GM12874 (cell line): ENCODE results near the gene PAX2.
A peak's percentile ranks its signal among the peaks of the same experiment; 100 is the strongest.

Source experiments
- TF ChIP-seq, protein P1 (sequence below): IDR thresholded peaks from 2 replicates; pipeline ENCODE4 v1.5.1; 2011; ENCODE audit warnings: low read depth, mild to moderate bottlenecking, control low read depth, low read length, moderate library complexity; ENCODE audit not compliant: insufficient read depth

The PAX2 gene

DNA sequence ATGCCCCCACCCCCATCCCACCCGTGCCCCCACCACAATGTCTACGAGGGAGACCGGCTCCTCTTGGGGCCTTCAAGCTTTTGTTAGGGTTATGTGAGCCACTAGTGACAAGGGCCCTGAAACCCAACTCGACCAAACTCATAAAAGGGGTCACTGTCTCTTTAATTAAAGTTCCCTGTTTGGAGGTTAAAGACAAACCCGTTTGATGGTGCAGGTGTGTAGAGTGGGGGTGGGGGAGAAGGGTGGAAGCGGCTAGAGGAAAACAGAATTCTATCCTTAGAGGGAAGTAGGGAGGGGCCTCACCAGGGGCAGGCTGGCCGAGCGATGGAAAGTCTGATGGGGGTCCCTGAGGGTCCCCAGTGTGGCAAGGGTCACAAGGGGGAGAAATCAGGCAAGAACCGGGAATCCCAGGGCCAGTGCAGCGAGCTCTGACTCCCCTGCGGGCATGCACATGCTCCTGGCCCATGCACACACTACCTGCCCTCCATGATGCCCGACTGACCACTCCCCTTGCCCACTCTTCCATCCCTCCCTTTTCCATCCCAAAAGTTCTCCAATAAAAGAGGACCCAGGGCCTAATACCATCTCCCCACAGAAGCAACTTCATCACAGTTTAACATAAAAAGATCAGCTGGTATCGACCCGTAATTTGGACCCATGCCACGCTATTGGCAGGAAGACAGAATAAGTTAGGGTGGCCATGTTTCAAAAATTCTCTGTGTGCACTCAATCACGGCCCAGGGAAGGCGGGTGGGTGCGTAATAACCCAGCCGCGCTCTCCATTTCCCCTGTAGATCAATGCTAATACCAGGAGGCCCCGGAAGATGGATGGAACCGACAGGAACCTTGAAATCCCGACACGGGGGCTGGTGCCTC, 131.4 kb downstream of the PAX2 start:
- TF ChIP-seq, protein P1, sequence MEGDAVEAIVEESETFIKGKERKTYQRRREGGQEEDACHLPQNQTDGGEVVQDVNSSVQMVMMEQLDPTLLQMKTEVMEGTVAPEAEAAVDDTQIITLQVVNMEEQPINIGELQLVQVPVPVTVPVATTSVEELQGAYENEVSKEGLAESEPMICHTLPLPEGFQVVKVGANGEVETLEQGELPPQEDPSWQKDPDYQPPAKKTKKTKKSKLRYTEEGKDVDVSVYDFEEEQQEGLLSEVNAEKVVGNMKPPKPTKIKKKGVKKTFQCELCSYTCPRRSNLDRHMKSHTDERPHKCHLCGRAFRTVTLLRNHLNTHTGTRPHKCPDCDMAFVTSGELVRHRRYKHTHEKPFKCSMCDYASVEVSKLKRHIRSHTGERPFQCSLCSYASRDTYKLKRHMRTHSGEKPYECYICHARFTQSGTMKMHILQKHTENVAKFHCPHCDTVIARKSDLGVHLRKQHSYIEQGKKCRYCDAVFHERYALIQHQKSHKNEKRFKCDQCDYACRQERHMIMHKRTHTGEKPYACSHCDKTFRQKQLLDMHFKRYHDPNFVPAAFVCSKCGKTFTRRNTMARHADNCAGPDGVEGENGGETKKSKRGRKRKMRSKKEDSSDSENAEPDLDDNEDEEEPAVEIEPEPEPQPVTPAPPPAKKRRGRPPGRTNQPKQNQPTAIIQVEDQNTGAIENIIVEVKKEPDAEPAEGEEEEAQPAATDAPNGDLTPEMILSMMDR = no peak

- TF ChIP-seq, protein P1 = no peak
Measured at GRCh38 chr10:100877461-100877850, 132.1 kb downstream of the PAX2 start.

GRCh38 chr10:100878291-100878910, 133.0 kb downstream of the PAX2 start:
- TF ChIP-seq, protein P1 = peak; percentile 62
